ENCODE measurements around the gene TTLL5.
"Not testable (repeated sequence)": the region's sequence is repeated elsewhere in the genome, so short reads cannot be mapped to it uniquely, and the experiment has no call there.

The TTLL5 gene

GRCh38 chr14:75673345-75674035, 12.4 kb downstream of the TTLL5 start:
- no peaks in the 10 kb centered on the region for H3K27me3 ChIP-seq (ENCODE audit: control insufficient read depth, insufficient read depth, low read length)
- H3K36me3 ChIP-seq (ENCODE audit: control insufficient read depth, insufficient read depth, low read length) = no peaks in the 10 kb centered on the region
- H3K4me1 ChIP-seq (ENCODE audit: control insufficient read depth, insufficient read depth, low read length) = no peaks in the 10 kb centered on the region
- H3K4me3 ChIP-seq (ENCODE audit: low read length) = no peak overlapping the region
- no peak overlapping the region for H3K9ac ChIP-seq (ENCODE audit: low read length)
- H3K9me3 ChIP-seq (ENCODE audit: control insufficient read depth, low read length) = no peaks in the 10 kb centered on the region

GRCh38 chr14:75675265-75675960, 14.4 kb downstream of the TTLL5 start:
- Histone ChIP-seq H3K4me3 (ENCODE audit: low read length) (no peak overlapping the region), H3K36me3 (ENCODE audit: control insufficient read depth, insufficient read depth, low read length) (no peaks in the 10 kb centered on the region), H3K9me3 (ENCODE audit: control insufficient read depth, low read length) (no peaks in the 10 kb centered on the region)

GRCh38 chr14:75685910-75686309, 24.9 kb downstream of the TTLL5 start:
- H3K27me3 ChIP-seq (ENCODE audit: control insufficient read depth, insufficient read depth, low read length) = no peaks in the 10 kb centered on the region
- no peaks in the 10 kb centered on the region for H3K36me3 ChIP-seq (ENCODE audit: control insufficient read depth, insufficient read depth, low read length)
- H3K9ac ChIP-seq (ENCODE audit: low read length) = no peak overlapping the region
- H3K9me3 ChIP-seq (ENCODE audit: control insufficient read depth, low read length) = no peaks in the 10 kb centered on the region
- H3K4me3 ChIP-seq (ENCODE audit: low read length) = no peak overlapping the region
- H3K4me1 ChIP-seq (ENCODE audit: control insufficient read depth, insufficient read depth, low read length) = no peaks in the 10 kb centered on the region

More at GRCh38 chr14:75675265-75675960, 14.4 kb downstream of the TTLL5 start:
- H3K27me3 ChIP-seq (ENCODE audit: control insufficient read depth, insufficient read depth, low read length) = no peaks in the 10 kb centered on the region
- no peak overlapping the region for H3K9ac ChIP-seq (ENCODE audit: low read length)
- no peaks in the 10 kb centered on the region for H3K4me1 ChIP-seq (ENCODE audit: control insufficient read depth, insufficient read depth, low read length)

GRCh38 chr14:75689012-75689411, 28.0 kb downstream of the TTLL5 start:
- H3K9ac ChIP-seq (ENCODE audit: low read length) = no peak overlapping the region
- no peaks in the 10 kb centered on the region for H3K9me3 ChIP-seq (ENCODE audit: control insufficient read depth, low read length)
- H3K36me3 ChIP-seq (ENCODE audit: control insufficient read depth, insufficient read depth, low read length) = no peaks in the 10 kb centered on the region
- H3K4me1 ChIP-seq (ENCODE audit: control insufficient read depth, insufficient read depth, low read length) = no peaks in the 10 kb centered on the region
- H3K4me3 ChIP-seq (ENCODE audit: low read length) = no peak overlapping the region
- no peaks in the 10 kb centered on the region for H3K27me3 ChIP-seq (ENCODE audit: control insufficient read depth, insufficient read depth, low read length)

- Histone ChIP-seq H3K9me3 (ENCODE audit: control insufficient read depth, low read length) (no peaks in the 10 kb centered on the region), H3K9ac (ENCODE audit: low read length) (no peak overlapping the region), H3K36me3 (ENCODE audit: control insufficient read depth, insufficient read depth, low read length) (no peaks in the 10 kb centered on the region), H3K27me3 (ENCODE audit: control insufficient read depth, insufficient read depth, low read length) (no peaks in the 10 kb centered on the region), H3K4me3 (ENCODE audit: low read length) (no peak overlapping the region), H3K4me1 (ENCODE audit: control insufficient read depth, insufficient read depth, low read length) (no peaks in the 10 kb centered on the region)
Observed at GRCh38 chr14:75690010-75690409, 29.0 kb downstream of the TTLL5 start.

GRCh38 chr14:75695025-75695424, 34.0 kb downstream of the TTLL5 start:
- H3K27me3 ChIP-seq (ENCODE audit: control insufficient read depth, insufficient read depth, low read length); H3K9ac ChIP-seq (ENCODE audit: low read length); H3K4me1 ChIP-seq (ENCODE audit: control insufficient read depth, insufficient read depth, low read length); H3K9me3 ChIP-seq (ENCODE audit: control insufficient read depth, low read length); H3K4me3 ChIP-seq (ENCODE audit: low read length); H3K36me3 ChIP-seq (ENCODE audit: control insufficient read depth, insufficient read depth, low read length): not testable (repeated sequence)

- Histone ChIP-seq H3K36me3 (ENCODE audit: control insufficient read depth, insufficient read depth, low read length) (no peaks in the 10 kb centered on the region), H3K4me1 (ENCODE audit: control insufficient read depth, insufficient read depth, low read length) (no peaks in the 10 kb centered on the region), H3K9me3 (ENCODE audit: control insufficient read depth, low read length) (no peaks in the 10 kb centered on the region), H3K9ac (ENCODE audit: low read length) (no peak overlapping the region), H3K4me3 (ENCODE audit: low read length) (no peak overlapping the region), H3K27me3 (ENCODE audit: control insufficient read depth, insufficient read depth, low read length) (no peaks in the 10 kb centered on the region)
Observed at GRCh38 chr14:75697386-75697785, 36.3 kb downstream of the TTLL5 start.

- no peak overlapping the region for H3K4me3 ChIP-seq (ENCODE audit: low read length)
- H3K36me3 ChIP-seq (ENCODE audit: control insufficient read depth, insufficient read depth, low read length) = no peaks in the 10 kb centered on the region
- no peak overlapping the region for H3K9ac ChIP-seq (ENCODE audit: low read length)
- no peaks in the 10 kb centered on the region for H3K4me1 ChIP-seq (ENCODE audit: control insufficient read depth, insufficient read depth, low read length)
- no peaks in the 10 kb centered on the region for H3K9me3 ChIP-seq (ENCODE audit: control insufficient read depth, low read length)
- no peaks in the 10 kb centered on the region for H3K27me3 ChIP-seq (ENCODE audit: control insufficient read depth, insufficient read depth, low read length)
Observed at GRCh38 chr14:75697918-75698317, 36.9 kb downstream of the TTLL5 start.

GRCh38 chr14:75699331-75699730, 38.3 kb downstream of the TTLL5 start:
- H3K4me3 ChIP-seq (ENCODE audit: low read length) = no peak overlapping the region
- H3K9me3 ChIP-seq (ENCODE audit: control insufficient read depth, low read length) = no peaks in the 10 kb centered on the region
- no peaks in the 10 kb centered on the region for H3K4me1 ChIP-seq (ENCODE audit: control insufficient read depth, insufficient read depth, low read length)
- H3K27me3 ChIP-seq (ENCODE audit: control insufficient read depth, insufficient read depth, low read length) = no peaks in the 10 kb centered on the region
- no peaks in the 10 kb centered on the region for H3K36me3 ChIP-seq (ENCODE audit: control insufficient read depth, insufficient read depth, low read length)
- H3K9ac ChIP-seq (ENCODE audit: low read length) = no peak overlapping the region

GRCh38 chr14:75700295-75700694, 39.2 kb downstream of the TTLL5 start:
- Histone ChIP-seq H3K9me3 (ENCODE audit: control insufficient read depth, low read length) (no peaks in the 10 kb centered on the region), H3K27me3 (ENCODE audit: control insufficient read depth, insufficient read depth, low read length) (no peaks in the 10 kb centered on the region), H3K4me1 (ENCODE audit: control insufficient read depth, insufficient read depth, low read length) (no peaks in the 10 kb centered on the region), H3K36me3 (ENCODE audit: control insufficient read depth, insufficient read depth, low read length) (no peaks in the 10 kb centered on the region), H3K9ac (ENCODE audit: low read length) (no peak overlapping the region), H3K4me3 (ENCODE audit: low read length) (no peak overlapping the region)

- Histone ChIP-seq H3K9me3 (ENCODE audit: control insufficient read depth, low read length) (no peaks in the 10 kb centered on the region), H3K4me3 (ENCODE audit: low read length) (no peak overlapping the region), H3K36me3 (ENCODE audit: control insufficient read depth, insufficient read depth, low read length) (no peaks in the 10 kb centered on the region), H3K27me3 (ENCODE audit: control insufficient read depth, insufficient read depth, low read length) (no peaks in the 10 kb centered on the region), H3K9ac (ENCODE audit: low read length) (no peak overlapping the region), H3K4me1 (ENCODE audit: control insufficient read depth, insufficient read depth, low read length) (no peaks in the 10 kb centered on the region)
Observed at GRCh38 chr14:75702122-75702521, 41.1 kb downstream of the TTLL5 start.

- H3K36me3 ChIP-seq (ENCODE audit: control insufficient read depth, insufficient read depth, low read length) = no peaks in the 10 kb centered on the region
- no peak overlapping the region for H3K9ac ChIP-seq (ENCODE audit: low read length)
- H3K4me1 ChIP-seq (ENCODE audit: control insufficient read depth, insufficient read depth, low read length) = no peaks in the 10 kb centered on the region
- no peaks in the 10 kb centered on the region for H3K9me3 ChIP-seq (ENCODE audit: control insufficient read depth, low read length)
- no peaks in the 10 kb centered on the region for H3K27me3 ChIP-seq (ENCODE audit: control insufficient read depth, insufficient read depth, low read length)
- H3K4me3 ChIP-seq (ENCODE audit: low read length) = no peak overlapping the region
Observed at GRCh38 chr14:75702616-75703261, 41.7 kb downstream of the TTLL5 start.

All from mucosa of stomach (tissue), 1 donor.